ENCODE measurements around the gene SLC13A4.
"Not testable (repeated sequence)": the region's sequence is repeated elsewhere in the genome, so short reads cannot be mapped to it uniquely, and the experiment has no call there.

SLC13A4 gene

GRCh38 chr7:135747366-135747765 lies 19.4 kb upstream of the SLC13A4 start:
- no peak for DNase-seq

DNA sequence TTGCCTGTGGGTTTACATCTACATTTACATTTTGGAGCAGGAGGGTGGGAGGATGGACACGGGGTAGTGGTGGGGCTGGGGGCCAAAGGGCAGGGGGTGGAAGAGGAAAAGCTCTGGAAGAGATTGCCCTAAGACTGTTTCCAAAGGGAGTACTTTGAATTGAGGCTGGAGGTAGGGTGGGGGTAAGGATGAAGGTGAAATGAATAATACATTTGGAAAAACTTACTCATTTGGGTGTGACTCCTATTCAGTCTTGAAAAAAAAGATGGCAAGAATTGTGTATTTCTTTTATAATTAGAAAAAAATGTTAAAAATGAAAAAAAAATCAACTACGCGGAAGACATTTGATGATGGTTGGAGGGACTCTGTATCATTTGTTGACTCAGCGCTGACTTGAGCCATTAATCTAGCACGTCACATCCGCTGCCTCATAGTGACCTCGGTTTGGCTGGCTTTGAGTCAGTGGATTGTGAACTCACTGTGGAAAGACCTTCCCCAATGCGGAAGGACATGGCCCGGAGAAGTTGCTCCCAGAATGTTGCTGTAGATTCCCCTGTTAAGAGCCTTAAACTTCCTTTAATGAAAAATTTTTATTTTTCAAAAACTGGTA lies 17.8 kb upstream of the SLC13A4 start:
- no peak for DNase-seq

GRCh38 chr7:135744938-135745702 lies 17.1 kb upstream of the SLC13A4 start:
- DNase-seq = no peak

GRCh38 chr7:135743907-135744731 lies 16.1 kb upstream of the SLC13A4 start:
- DNase-seq = peak; percentile 71

DNA sequence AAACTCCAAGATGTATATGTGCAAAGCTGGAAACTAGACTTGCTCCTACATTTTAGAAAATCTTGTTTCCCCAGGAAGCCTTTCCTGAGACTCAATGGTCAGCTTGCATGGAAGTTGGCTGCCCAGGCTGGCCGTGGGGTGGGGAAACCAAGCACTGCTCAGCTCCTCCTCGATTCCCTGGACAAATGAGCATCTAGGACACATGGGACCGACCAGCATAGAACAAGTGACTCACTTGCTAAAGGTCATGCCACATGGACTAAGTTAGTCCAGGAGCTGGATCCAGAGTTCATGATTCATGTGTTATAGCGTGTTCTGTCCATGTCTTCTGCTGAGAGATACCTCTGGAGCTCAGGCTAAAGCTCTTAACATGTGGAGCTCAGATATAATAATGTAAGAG lies 14.4 kb upstream of the SLC13A4 start:
- no peak for DNase-seq

DNA sequence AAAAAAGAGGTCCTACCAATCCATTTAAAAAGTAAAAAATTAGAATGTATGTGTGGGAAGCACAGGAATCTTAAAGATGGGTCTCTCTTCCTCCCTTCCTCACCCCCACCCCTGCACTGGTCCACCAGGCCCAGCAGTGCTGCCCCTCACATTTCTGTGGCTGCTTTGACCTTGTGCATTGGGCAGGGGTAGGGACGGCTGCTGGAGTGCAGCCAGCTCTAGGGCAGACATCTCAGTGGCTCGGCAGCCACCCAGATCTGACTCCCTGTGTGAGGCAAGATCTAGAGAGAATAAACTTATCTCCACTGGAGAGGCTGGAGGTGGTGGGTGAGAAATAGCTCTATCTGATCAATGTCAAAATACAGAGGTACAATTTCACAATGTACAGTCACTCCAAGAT lies 13.9 kb upstream of the SLC13A4 start:
- no peak for DNase-seq

- DNase-seq = no peak
Measured at GRCh38 chr7:135740889-135741288, 12.9 kb upstream of the SLC13A4 start.

GRCh38 chr7:135737306-135737647 lies 9.3 kb upstream of the SLC13A4 start:
- not testable (repeated sequence) for DNase-seq

GRCh38 chr7:135736586-135737305 lies 8.8 kb upstream of the SLC13A4 start:
- DNase-seq = no peak

GRCh38 chr7:135734343-135734689 lies 6.3 kb upstream of the SLC13A4 start:
- DNase-seq = no peak

- DNase-seq = no peak
Measured at GRCh38 chr7:135733603-135734342, 5.8 kb upstream of the SLC13A4 start.

GRCh38 chr7:135731131-135731530 lies 3.1 kb upstream of the SLC13A4 start:
- DNase-seq = no peak

- no peak for DNase-seq
Measured at GRCh38 chr7:135729230-135729629, 1.2 kb upstream of the SLC13A4 start.

GRCh38 chr7:135726911-135727673 lies 894 bp downstream of the SLC13A4 start:
- no peak for DNase-seq

GRCh38 chr7:135726276-135726788 lies 1.7 kb downstream of the SLC13A4 start:
- DNase-seq = no peak

- DNase-seq = no peak
Measured at GRCh38 chr7:135723411-135723810, 4.6 kb downstream of the SLC13A4 start.

DNA sequence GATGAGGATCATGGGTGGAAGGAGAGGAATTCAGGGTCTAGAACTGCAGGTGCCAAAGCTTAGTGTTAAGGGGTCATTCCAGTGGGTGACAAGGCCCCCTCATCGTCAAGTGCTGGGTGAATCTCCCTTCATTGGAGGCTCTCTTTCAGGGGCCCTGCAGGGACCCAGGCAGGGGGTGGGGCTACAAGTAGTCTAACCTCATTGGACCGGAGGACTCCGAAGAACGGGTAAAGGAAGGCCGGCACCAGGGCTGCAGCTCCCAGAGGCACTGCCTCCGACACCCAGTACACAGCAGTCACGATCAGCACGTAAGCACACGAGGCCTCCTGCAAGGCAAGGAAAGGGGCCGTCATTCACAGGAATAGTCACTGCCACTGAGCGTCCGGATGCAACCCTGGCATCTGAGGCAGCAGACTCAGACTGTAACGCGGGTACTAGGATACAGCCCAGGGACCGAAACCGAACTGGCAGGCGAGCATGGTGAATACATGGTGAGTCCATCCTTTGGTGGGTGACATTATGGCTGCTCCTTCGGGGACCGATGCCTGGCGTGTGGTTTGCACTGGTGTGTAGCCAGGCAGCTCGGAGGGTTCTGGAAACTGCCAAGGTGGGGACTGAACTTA lies 6.7 kb downstream of the SLC13A4 start:
- no peak for DNase-seq

DNA sequence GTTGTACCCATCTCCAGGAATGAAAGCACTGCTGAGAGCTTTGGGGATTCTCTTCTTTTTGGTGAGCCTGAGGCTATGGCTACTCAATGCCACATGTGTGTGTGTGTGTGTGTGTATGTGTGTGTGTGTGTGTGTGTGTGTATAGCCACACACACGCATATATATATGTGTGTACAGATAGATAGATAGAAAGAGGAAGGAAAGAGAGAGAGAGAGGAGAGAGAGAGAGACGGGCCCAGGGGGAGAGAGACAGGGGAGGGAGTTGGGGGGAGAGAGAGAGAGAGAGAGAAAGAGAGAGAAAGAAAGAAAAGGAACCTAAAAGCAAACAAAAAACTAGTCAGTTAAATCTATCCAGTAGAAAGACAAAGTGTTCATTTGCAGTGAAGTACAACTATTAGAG lies 8.3 kb downstream of the SLC13A4 start:
- DNase-seq = no peak

GRCh38 chr7:135718794-135719437 lies 9.1 kb downstream of the SLC13A4 start:
- DNase-seq = no peak

DNA sequence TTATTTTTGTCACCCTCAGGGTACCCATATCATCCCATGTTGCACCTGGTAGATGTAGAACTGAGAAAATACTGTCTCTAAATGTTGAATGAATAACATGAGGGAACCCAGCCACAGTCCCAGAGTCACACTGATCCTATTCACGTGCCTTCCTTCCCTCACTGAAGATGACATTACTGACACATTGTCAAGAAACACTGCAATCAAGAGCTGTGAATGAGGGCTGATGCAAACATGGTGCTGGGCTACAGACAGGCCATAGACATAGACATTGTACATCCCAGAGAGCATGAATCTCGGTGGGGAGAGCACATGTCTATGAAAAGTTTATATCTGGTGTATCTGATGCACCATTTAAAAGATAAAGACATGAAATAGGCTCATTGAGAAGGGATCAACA lies 9.8 kb downstream of the SLC13A4 start:
- DNase-seq = no peak

GRCh38 chr7:135717693-135718092 lies 10.3 kb downstream of the SLC13A4 start:
- no peak for DNase-seq

Measured in NCI-H1105 treated with DMSO at 0.1 percent for 48 hours (cell line).